ENCODE data around the gene NHP2.

Gene NHP2

DNA sequence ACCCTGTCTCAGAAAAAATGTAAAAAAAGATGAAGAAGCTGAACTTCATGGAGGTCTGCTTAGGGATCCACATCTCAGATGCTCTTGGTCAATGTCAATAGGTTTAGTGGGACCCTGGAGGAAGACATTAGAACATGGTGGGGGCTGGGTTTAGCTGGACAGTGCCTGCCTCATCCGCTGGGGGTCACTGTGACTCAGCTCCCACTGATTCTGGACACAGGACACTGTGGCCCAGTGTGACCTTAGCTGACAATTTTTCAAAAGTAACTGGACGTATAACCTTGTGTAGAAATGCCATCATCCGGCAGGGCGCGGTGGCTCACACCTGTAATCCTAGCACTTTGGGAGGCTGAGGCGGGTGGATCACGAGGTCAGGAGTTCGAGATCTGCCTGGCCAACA, 43.3 kb upstream of the NHP2 start:
- H3K27ac ChIP-seq, result no peak overlapping the region
- TF ChIP-seq, protein P1, sequence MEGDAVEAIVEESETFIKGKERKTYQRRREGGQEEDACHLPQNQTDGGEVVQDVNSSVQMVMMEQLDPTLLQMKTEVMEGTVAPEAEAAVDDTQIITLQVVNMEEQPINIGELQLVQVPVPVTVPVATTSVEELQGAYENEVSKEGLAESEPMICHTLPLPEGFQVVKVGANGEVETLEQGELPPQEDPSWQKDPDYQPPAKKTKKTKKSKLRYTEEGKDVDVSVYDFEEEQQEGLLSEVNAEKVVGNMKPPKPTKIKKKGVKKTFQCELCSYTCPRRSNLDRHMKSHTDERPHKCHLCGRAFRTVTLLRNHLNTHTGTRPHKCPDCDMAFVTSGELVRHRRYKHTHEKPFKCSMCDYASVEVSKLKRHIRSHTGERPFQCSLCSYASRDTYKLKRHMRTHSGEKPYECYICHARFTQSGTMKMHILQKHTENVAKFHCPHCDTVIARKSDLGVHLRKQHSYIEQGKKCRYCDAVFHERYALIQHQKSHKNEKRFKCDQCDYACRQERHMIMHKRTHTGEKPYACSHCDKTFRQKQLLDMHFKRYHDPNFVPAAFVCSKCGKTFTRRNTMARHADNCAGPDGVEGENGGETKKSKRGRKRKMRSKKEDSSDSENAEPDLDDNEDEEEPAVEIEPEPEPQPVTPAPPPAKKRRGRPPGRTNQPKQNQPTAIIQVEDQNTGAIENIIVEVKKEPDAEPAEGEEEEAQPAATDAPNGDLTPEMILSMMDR (conservative IDR thresholded peaks at IDR 0.05), result peak; percentile 74

DNA sequence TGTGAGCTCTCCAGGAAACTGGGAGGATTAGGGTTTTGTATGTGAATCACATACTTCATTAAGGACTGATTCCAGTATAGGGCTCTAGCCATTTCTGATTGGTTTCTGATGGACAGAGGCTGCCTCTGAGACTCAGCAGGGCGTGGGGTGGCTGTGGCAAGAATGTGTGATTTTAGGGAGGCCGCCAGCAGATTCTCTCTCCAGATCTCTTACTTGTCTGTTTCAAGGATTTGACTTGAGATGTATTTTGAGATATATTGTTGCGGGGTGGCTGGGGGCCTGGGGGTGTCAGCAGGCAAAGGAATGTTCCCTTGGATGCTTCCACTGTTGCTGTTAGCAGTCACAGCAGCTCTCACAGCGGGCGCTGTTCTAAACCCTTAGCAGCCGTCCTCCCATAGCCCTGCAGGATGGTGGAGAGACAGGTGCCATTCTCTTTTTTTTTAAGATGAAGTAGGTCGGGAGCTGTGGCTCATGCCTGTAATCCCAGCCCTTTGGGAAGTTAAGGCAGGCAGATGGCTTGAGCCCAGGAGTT, 42.7 kb upstream of the NHP2 start:
- TF ChIP-seq, protein P1 (conservative IDR thresholded peaks at IDR 0.05), result no peak
- H3K27ac ChIP-seq, result no peak overlapping the region

GRCh38 chr5:178194026-178194425, 40.3 kb upstream of the NHP2 start:
- TF ChIP-seq, protein P1 (conservative IDR thresholded peaks at IDR 0.05), result no peak
- H3K27ac ChIP-seq, result no peak overlapping the region

- TF ChIP-seq, protein P1 (conservative IDR thresholded peaks at IDR 0.05), result no peak
- H3K27ac ChIP-seq, result no peak overlapping the region
These were observed 39.6 kb upstream of the NHP2 start for GRCh38 chr5:178193251-178193809.

- H3K27ac ChIP-seq, result no peak overlapping the region
These were observed 39.1 kb upstream of the NHP2 start for GRCh38 chr5:178192787-178193186.

GRCh38 chr5:178192244-178192643, 38.6 kb upstream of the NHP2 start:
- TF ChIP-seq, protein P1 (conservative IDR thresholded peaks at IDR 0.05), result no peak
- H3K27ac ChIP-seq, result no peak overlapping the region

More at GRCh38 chr5:178192787-178193186, 39.1 kb upstream of the NHP2 start:
- TF ChIP-seq, protein P1 (conservative IDR thresholded peaks at IDR 0.05), result no peak

- TF ChIP-seq, protein P1 (conservative IDR thresholded peaks at IDR 0.05), result no peak
- no peak overlapping the region for H3K27ac ChIP-seq
These were observed 38.0 kb upstream of the NHP2 start for GRCh38 chr5:178191661-178192060.

Measured in VCaP (cell line).